Activated gamma-delta T cell (primary cell): ENCODE data around the gene L3MBTL1.
A peak's percentile ranks its signal among the peaks of the same experiment; 100 is the strongest.

Experiments
- DNase-seq: peaks from one replicate; lab custom pipeline; 2025; lab: John Stamatoyannopoulos, UW

L3MBTL1 gene

DNA sequence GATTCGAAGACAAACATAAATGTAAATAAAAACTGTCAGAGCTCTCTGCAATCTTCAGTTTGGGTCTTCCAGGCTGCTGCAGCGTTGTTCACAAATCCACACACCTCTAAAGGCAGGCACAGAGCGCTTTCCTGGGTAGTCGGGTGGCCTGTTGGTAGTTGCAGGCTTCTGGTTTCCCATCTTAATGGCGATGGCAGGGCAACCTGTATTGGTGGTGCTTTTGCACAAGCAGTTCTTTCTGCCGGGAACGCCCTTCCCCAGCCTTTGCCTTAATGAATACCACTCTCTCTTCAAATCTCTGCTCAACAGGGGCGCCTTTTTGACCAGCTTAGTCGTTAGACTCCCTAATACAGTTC lies 82.5 kb downstream of the L3MBTL1 start:
- no peak for DNase-seq

DNA sequence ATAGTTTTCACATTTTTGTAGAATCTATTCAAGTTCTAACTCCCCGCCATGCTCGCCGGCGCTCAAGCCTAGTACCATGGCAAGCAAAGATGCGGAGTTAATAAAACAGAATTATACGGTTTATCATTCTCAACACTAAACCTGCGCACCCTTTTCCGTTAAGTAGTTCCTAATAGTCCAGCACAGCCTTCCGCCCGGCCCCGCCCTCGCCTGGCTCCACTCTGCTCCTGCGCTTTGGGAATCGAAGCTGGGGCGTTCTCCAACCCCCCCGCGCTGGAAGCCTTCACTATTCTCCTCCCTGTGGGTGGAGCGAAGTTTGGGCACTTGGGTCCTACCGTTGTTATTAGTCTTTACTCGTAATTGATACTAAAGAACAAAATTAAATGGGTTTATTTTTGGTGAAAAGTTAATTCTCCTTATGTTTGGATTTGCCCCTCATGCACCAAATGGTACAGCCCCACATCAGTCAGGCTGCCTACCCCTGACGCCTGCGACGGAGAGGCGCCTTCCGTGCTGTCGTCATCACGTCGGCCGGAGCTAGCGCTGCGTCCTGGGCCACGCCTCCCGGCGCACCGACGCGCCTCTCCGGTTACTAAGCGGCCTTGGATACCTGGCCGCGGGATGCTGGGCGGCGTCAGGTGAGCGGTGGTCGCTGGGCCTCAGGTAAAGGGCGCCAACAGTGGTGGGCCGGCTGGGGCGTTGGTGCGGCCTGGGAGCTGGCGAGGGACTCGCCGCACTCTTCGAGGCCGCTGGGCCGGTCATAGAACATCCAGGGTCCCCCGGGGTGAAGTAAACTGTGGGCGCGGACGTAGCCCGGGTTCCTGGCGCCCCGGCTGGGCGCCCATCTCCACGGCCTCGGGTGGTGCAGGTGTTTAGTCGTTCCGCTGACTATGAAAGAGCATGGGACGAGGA lies 83.2 kb downstream of the L3MBTL1 start, which contains the start of gene IFT52:
TSS of gene IFT52 (plus strand) at position 546 of the 912 bp plus-strand sequence. CDS start 3,762 bp downstream, outside the sequence.
- peak; percentile 74 for DNase-seq
